ENCODE results near the gene HBP1.

DNA sequence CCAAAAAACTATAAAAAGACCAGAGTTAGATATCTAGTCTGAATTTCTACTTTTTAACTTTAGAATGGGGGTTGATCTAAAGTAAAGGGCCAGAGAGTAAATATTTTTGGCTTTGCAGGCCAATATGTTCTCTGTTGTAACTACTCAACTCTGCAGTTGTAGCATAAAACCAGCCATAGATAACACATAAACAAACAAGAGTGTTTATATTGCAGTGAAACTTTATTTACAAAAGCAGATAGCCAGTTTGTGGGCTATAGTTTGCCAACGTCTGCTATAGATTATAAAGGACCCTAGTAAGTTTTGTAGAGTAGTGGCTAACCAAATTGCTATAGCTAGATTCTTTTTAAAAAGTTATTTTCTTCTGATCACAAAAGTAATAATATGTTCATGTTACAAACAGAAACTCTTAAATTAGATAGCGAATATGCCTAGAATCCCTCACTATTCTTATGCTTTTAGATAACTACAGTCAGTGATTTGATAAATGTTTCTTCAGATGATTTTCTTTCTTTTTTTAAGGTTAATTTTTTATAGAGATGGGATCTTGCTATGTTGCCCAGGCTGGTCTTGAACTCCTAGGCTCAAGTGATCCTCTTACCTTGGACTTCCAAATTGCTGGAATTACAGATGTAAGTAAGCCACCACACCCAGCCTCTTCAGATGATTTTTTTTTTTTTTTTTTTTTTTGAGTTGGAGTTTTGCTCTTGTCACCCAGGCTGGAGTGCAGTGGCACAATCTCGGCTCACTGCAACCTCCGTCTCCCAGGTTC is 23.6 kb upstream of the HBP1 start:
- TF ChIP-seq, protein P1, sequence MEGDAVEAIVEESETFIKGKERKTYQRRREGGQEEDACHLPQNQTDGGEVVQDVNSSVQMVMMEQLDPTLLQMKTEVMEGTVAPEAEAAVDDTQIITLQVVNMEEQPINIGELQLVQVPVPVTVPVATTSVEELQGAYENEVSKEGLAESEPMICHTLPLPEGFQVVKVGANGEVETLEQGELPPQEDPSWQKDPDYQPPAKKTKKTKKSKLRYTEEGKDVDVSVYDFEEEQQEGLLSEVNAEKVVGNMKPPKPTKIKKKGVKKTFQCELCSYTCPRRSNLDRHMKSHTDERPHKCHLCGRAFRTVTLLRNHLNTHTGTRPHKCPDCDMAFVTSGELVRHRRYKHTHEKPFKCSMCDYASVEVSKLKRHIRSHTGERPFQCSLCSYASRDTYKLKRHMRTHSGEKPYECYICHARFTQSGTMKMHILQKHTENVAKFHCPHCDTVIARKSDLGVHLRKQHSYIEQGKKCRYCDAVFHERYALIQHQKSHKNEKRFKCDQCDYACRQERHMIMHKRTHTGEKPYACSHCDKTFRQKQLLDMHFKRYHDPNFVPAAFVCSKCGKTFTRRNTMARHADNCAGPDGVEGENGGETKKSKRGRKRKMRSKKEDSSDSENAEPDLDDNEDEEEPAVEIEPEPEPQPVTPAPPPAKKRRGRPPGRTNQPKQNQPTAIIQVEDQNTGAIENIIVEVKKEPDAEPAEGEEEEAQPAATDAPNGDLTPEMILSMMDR (IDR thresholded peaks at IDR 0.05): no peak
- TF ChIP-seq POLR2A (IDR thresholded peaks at IDR 0.05): no peak

Data from thyroid gland (tissue), 4 donors.